Measurements from ENCODE around the gene ACCS.

Gene ACCS

GRCh38 chr11:44065841-44066731 lies at the start of gene ACCS:
Gene ACCS (plus strand): TSS chr11:44066270. CDS start chr11:44067628, 1,358 bp downstream.
- DNase-seq (ENCODE audit: low read depth, low spot score) = peak; percentile 96

- no peak for DNase-seq (ENCODE audit: low read depth, low spot score)
Measured at GRCh38 chr11:44016546-44017442, 49.3 kb upstream of the ACCS start.

- no peak for DNase-seq (ENCODE audit: low read depth, low spot score)
Measured at GRCh38 chr11:44017443-44018126, 48.5 kb upstream of the ACCS start.

- DNase-seq (ENCODE audit: low read depth, low spot score) = no peak
Measured at GRCh38 chr11:44018127-44018521, 47.9 kb upstream of the ACCS start.

- DNase-seq (ENCODE audit: low read depth, low spot score) = no peak
Measured at GRCh38 chr11:44018829-44019228, 47.2 kb upstream of the ACCS start.

GRCh38 chr11:44024977-44025376 lies 41.1 kb upstream of the ACCS start:
- no peak for DNase-seq (ENCODE audit: low read depth, low spot score)

- DNase-seq (ENCODE audit: low read depth, low spot score) = no peak
Measured at GRCh38 chr11:44025727-44026126, 40.3 kb upstream of the ACCS start.

- no peak for DNase-seq (ENCODE audit: low read depth, low spot score)
Measured at GRCh38 chr11:44028401-44028800, 37.7 kb upstream of the ACCS start.

- peak; percentile 54 for DNase-seq (ENCODE audit: low read depth, low spot score)
Measured at GRCh38 chr11:44028816-44029506, 37.1 kb upstream of the ACCS start.

GRCh38 chr11:44029507-44029845 lies 36.6 kb upstream of the ACCS start:
- DNase-seq (ENCODE audit: low read depth, low spot score) = no peak

GRCh38 chr11:44029977-44030911 lies 35.8 kb upstream of the ACCS start:
- DNase-seq (ENCODE audit: low read depth, low spot score) = peak; percentile 59

- peak; percentile 63 for DNase-seq (ENCODE audit: low read depth, low spot score)
Measured at GRCh38 chr11:44030996-44031395, 35.1 kb upstream of the ACCS start.

- no peak for DNase-seq (ENCODE audit: low read depth, low spot score)
Measured at GRCh38 chr11:44031549-44031948, 34.5 kb upstream of the ACCS start.

- no peak for DNase-seq (ENCODE audit: low read depth, low spot score)
Measured at GRCh38 chr11:44032299-44033085, 33.6 kb upstream of the ACCS start.

- DNase-seq (ENCODE audit: low read depth, low spot score) = no peak
Measured at GRCh38 chr11:44033411-44033850, 32.6 kb upstream of the ACCS start.

GRCh38 chr11:44033856-44034255 lies 32.2 kb upstream of the ACCS start:
- DNase-seq (ENCODE audit: low read depth, low spot score) = no peak

GRCh38 chr11:44034639-44035038 lies 31.4 kb upstream of the ACCS start:
- no peak for DNase-seq (ENCODE audit: low read depth, low spot score)

- peak; percentile 91 for DNase-seq (ENCODE audit: low read depth, low spot score)
Measured at GRCh38 chr11:44036811-44037657, 29.0 kb upstream of the ACCS start.

- DNase-seq (ENCODE audit: low read depth, low spot score) = no peak
Measured at GRCh38 chr11:44037658-44037998, 28.4 kb upstream of the ACCS start.

Measured in ELF-1 (cell line).